PFSK-1 (cell line): Measurements from ENCODE around the gene CPPED1.

Experiments used
- FOXP2 ChIP-seq: optimal IDR thresholded peaks from 2 replicates; pipeline ENCODE3; 2011; ENCODE audit warnings: borderline replicate concordance, control low read depth, inconsistent platforms; ENCODE audit not compliant: insufficient read depth; ENCODE audit errors: extremely low read length, extremely low read depth
- POLR2AphosphoS5 ChIP-seq: IDR thresholded peaks from 2 replicates; pipeline ENCODE4 v1.6.1; 2012; ENCODE audit warnings: low read depth, mild to moderate bottlenecking, control low read depth, low read length, moderate library complexity
- SIN3A ChIP-seq: IDR thresholded peaks from 2 replicates; pipeline ENCODE4 v1.6.1; 2012; ENCODE audit warnings: mild to moderate bottlenecking, low read length, moderate library complexity, borderline replicate concordance; ENCODE audit not compliant: insufficient read depth
- TAF1 ChIP-seq: IDR thresholded peaks from 2 replicates; pipeline ENCODE4 v1.6.1; 2012; ENCODE audit warnings: low read length, control low read depth, borderline replicate concordance; ENCODE audit not compliant: insufficient read depth
- TF ChIP-seq, protein P1 (sequence below), 2 experiments: IDR thresholded peaks; 2 replicates each; pipeline versions ENCODE4 v1.6.1 to v1.8.0; 2011 to 2012; ENCODE audit warnings: low read depth in 2 of 2, low read length in 2 of 2, control low read depth in 1 of 2, inconsistent platforms in 1 of 2, mild to moderate bottlenecking in 1 of 2, moderate library complexity in 1 of 2; ENCODE audit not compliant: insufficient read depth in 1 of 2

The CPPED1 gene

DNA sequence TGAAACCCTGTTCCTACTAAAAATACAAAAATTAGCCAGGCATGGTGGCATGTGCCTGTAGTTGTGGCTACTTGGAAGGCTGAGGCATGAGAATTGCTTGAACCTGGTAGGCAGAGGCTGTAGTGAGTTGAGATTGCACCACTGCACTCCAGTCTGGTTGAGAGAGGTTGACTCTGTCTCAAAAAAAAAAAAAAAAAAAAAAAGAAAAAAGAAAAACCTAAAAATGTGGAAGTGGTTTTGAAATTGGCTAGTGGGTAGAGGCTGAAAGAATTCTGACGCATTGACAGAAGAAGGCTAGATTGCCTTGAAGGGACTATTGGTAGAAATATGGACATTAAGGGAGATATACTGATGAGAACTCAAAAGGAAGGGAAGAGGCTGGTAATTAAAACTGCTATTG lies 33.6 kb upstream of the CPPED1 start:
- TF ChIP-seq SIN3A: no peak
- no peak for TF ChIP-seq POLR2AphosphoS5
- TF ChIP-seq, protein P1, sequence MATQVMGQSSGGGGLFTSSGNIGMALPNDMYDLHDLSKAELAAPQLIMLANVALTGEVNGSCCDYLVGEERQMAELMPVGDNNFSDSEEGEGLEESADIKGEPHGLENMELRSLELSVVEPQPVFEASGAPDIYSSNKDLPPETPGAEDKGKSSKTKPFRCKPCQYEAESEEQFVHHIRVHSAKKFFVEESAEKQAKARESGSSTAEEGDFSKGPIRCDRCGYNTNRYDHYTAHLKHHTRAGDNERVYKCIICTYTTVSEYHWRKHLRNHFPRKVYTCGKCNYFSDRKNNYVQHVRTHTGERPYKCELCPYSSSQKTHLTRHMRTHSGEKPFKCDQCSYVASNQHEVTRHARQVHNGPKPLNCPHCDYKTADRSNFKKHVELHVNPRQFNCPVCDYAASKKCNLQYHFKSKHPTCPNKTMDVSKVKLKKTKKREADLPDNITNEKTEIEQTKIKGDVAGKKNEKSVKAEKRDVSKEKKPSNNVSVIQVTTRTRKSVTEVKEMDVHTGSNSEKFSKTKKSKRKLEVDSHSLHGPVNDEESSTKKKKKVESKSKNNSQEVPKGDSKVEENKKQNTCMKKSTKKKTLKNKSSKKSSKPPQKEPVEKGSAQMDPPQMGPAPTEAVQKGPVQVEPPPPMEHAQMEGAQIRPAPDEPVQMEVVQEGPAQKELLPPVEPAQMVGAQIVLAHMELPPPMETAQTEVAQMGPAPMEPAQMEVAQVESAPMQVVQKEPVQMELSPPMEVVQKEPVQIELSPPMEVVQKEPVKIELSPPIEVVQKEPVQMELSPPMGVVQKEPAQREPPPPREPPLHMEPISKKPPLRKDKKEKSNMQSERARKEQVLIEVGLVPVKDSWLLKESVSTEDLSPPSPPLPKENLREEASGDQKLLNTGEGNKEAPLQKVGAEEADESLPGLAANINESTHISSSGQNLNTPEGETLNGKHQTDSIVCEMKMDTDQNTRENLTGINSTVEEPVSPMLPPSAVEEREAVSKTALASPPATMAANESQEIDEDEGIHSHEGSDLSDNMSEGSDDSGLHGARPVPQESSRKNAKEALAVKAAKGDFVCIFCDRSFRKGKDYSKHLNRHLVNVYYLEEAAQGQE (IDR thresholded peaks at IDR 0.05; ENCODE audit: insufficient read depth in 1 of 2, low read depth in 2 of 2, low read length in 2 of 2): no peak
- TF ChIP-seq FOXP2: no peak
- no peak for TF ChIP-seq TAF1

DNA sequence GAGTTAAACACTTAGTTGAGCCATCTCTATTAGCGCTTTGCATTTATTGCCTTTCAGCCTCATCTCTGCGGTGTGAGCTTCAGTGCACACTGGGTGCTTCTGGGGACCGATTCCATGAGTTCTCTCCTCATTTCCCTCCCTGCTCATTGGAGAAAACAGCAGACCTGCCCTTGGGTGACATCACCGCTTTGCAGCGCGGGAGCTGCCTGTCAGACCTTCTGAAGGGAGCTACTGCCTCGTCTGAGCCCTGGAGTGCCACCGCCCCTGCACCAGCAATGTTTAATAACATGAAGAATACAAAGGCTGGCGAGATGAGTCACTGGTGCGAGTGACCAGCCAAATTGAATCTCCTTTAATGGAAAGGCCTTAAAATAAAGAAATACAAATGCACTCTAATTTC lies 30.2 kb upstream of the CPPED1 start:
- no peak for TF ChIP-seq TAF1
- TF ChIP-seq, protein P1 (IDR thresholded peaks at IDR 0.05; ENCODE audit: insufficient read depth in 1 of 2, low read depth in 2 of 2, low read length in 2 of 2): no peak
- TF ChIP-seq SIN3A: no peak
- no peak for TF ChIP-seq FOXP2
- no peak for TF ChIP-seq POLR2AphosphoS5

DNA sequence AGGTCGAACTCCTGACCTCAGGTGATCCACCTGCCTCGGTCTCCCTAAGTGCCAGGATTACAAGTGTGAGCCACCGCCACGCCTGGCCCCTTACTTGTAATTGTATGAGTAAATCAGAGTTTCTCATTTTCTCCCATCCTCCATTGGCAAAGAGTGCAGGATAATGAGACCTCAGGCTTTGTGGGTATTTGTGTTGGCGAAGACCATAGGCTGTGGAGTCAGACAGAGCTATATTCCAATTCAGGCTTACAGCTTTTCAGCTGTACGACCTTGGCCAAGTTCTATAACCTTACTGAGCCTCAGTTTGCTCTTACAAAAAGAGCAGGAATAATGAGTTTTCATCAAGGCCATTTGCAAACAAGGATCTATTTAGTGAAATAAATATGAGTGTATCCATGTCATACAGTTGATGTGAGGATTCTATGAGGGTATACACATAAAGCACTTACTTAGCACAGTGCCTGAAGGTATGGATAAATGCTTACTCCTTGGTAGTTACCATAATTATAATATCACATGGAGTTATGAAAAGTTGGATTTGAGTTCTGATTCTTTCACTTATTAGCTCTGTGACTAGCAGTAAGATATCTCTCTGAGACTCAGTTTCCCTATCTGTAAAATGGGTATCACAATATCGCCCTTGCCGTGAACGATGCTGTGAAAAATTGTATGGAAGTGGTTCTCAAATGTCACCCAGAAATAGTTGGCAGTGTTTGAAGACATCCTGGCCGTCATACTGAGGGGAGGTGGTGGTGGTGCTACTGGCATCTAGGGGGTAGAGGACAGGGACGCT lies 25.6 kb upstream of the CPPED1 start:
- TF ChIP-seq POLR2AphosphoS5 (no peak), FOXP2 (no peak), TAF1 (no peak), SIN3A (no peak)
- TF ChIP-seq, protein P1 (IDR thresholded peaks at IDR 0.05; ENCODE audit: insufficient read depth in 1 of 2, low read depth in 2 of 2, low read length in 2 of 2): no peak

DNA sequence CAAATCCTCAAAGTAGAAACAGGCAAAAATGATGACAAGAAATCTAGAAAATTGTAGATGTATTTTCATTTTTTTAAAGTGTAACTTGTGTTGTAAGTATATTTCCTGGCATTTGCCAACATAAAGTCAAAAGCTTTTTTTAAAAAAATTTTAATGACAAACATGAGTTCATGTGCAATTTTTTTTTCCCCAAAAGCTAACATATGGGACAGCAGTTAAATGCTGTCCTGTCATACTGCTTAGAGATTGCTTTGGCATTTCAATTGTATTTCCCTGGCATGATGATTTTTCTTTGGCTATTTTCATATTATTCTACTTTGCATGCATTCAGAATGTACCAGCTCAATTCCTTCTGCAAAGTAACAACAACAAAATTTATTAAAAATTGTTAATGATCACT lies 24.5 kb upstream of the CPPED1 start:
- no peak for TF ChIP-seq FOXP2
- TF ChIP-seq, protein P1 (IDR thresholded peaks at IDR 0.05; ENCODE audit: insufficient read depth in 1 of 2, low read depth in 2 of 2, low read length in 2 of 2): no peak
- TF ChIP-seq POLR2AphosphoS5: no peak
- TF ChIP-seq TAF1: no peak

DNA sequence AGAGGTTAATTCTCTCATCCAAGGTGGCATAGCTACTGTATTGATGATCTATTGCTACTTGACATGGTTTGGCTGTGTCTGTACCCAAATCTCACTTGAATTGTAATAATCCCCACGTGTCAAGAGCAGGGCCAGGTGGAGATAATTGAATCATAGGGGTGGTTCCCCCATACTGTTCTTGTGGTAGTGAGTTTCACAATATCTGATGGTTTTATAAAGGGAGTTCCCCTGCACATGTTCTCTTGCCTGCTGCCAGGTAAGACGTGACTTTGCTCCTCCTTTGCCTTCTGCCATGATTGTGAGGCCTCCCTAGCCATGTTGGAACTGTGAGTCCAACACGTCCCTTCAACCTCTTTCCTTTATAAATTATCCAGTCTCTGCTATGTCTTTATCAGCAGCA lies 22.9 kb upstream of the CPPED1 start:
- no peak for TF ChIP-seq POLR2AphosphoS5
- TF ChIP-seq SIN3A: no peak
- no peak for TF ChIP-seq TAF1
- TF ChIP-seq, protein P1 (IDR thresholded peaks at IDR 0.05; ENCODE audit: insufficient read depth in 1 of 2, low read depth in 2 of 2, low read length in 2 of 2): no peak
- no peak for TF ChIP-seq FOXP2
